BJ (cell line): ENCODE measurements around the gene PTTG1. TPM values are rescaled to one million over a fixed set of nuclear protein-coding genes. Genes with fewer than 3 reads are reported as not detected.

Source experiments
- polyA plus RNA-seq: library from polyadenylated mRNA; depleted of rRNA; stranded (reverse); fragments of >200 nt; gene quantifications from 2 replicates; pipeline ENCODE4 v1.2.3, GENCODE V29; 2011; rRNA removed
- small RNA-seq: library from RNA; depleted of rRNA; stranded (forward); fragments of <200 nt; gene quantifications from one replicate; pipeline ENCODE3, GENCODE V24; 2012; ENCODE audit warnings: low replicate concordance, low read depth; ENCODE audit not compliant: insufficient read length

The PTTG1 gene
- polyA plus RNA-seq, 1 experiment = 59.3 TPM

Small RNAs within 50 kb of the gene (small RNA-seq; reads per million reads assigned to genes)
- not detected for gene MIR3142

Other genes with a start within 250 kb of the PTTG1 start
- gene FABP6, start 192.3 kb upstream of the PTTG1 start, polyA plus RNA-seq = not detected in 2 replicates
- gene CCNJL, start 109.3 kb upstream of the PTTG1 start, polyA plus RNA-seq = 0.23 and 0.71 TPM in 2 replicates
- 0.69 and 0.98 TPM in 2 replicates for gene C1QTNF2, start 51.2 kb upstream of the PTTG1 start, polyA plus RNA-seq
- gene FAM200C, start 21.8 kb upstream of the PTTG1 start, polyA plus RNA-seq = 1.6 and 2.9 TPM in 2 replicates
- gene SLU7, start 2.8 kb upstream of the PTTG1 start, polyA plus RNA-seq = 12.5 and 28.2 TPM in 2 replicates